ENCODE results near the gene ATP4B. TPM values are rescaled to one million over a fixed set of nuclear protein-coding genes. Genes with fewer than 3 reads are reported as not detected.

Gene ATP4B
- 0.33 TPM for polyA plus RNA-seq (ENCODE audit: insufficient read length)
- long read RNA-seq, donor 1 = 0 reads
- long read RNA-seq, donor 2 = 0 reads
- long read RNA-seq, donor 3 = 0 reads
- long read RNA-seq, donor 4 = 0 reads
- long read RNA-seq, donor 5 = 0 reads
- long read RNA-seq, donor 6 = 0 reads
- long read RNA-seq, donor 7 = 0 reads
- long read RNA-seq, donor 8 = 0 reads

DNA sequence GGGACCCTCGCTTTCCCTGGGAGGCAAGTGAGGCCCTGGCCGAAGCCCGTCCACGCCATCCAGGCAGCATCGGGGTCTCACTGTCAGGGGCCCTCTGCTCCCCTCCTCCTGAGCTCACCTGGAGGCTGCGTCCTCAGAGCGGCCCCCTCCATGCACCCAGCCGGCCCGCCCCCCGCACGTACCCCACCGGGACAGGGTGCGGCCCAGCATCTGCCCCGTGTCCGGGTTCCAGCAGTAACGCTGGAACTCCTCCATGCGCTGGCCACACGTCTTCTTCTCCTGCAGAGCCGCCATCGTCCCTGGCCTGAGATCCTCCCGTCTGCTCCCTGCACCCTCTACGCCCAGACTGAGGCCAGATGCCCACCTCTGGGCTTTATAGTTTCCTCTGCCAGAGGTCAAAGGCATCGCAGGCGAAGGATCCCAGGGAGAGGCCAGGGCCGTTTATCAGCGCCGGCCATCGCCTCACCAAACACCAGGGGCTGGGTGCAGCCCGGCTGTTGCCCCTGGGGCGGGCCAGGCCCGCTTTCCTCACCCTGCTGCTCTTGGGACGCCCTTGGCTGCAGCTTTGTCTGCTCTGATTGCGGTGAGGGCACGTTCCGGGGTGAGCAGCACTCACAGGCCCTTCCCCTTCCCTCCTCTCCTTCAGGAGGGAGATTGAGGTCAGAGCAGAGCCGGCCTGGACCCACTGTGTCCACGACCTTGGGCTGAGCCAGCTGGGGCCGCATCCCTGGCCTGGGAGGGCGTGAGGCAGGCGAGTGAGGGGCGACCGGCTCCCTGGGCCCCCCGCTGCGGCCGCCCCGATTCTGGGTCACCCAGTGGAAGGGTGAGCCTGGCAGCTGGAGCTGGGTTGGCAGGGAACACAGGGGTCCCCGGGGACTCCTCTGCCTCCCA lies at the start of gene ATP4B:
TSS of gene ATP4B (minus strand) at position 348 of the 891 bp plus-strand sequence. CDS start at position 294, 54 bp downstream.
- no peak for DNase-seq

DNA sequence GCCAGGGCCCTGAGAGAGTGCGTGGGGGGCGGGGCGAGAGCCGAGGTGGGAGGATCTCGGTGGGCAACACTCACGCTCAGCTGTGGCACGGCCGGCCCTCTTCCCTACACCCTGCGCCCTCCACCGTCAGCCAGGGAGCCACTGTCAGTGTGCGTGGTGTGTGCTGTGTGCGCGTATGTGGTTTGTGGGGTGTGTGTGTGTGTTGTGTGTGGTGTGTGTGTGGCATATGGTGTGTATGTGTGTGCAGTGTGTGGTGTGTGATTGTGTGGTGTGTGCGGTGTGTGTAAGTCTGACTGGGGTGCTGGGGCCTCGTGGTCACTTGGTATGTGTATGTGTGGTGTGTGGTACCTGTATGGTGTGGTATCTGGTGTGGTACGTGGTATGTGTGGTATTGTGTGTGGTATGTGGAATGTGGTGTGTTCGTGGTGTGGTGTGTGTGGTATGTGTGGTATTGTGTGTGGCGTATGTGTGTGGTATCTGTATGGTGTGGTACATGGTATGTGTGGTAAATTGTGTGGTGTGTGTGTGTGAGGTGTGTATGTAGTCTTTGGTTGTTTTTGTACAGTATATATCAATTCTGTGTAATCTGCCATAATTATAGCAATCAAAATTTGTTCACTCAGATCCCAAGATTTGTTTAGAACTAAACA lies 14.1 kb upstream of the ATP4B start:
- no peak for DNase-seq

DNA sequence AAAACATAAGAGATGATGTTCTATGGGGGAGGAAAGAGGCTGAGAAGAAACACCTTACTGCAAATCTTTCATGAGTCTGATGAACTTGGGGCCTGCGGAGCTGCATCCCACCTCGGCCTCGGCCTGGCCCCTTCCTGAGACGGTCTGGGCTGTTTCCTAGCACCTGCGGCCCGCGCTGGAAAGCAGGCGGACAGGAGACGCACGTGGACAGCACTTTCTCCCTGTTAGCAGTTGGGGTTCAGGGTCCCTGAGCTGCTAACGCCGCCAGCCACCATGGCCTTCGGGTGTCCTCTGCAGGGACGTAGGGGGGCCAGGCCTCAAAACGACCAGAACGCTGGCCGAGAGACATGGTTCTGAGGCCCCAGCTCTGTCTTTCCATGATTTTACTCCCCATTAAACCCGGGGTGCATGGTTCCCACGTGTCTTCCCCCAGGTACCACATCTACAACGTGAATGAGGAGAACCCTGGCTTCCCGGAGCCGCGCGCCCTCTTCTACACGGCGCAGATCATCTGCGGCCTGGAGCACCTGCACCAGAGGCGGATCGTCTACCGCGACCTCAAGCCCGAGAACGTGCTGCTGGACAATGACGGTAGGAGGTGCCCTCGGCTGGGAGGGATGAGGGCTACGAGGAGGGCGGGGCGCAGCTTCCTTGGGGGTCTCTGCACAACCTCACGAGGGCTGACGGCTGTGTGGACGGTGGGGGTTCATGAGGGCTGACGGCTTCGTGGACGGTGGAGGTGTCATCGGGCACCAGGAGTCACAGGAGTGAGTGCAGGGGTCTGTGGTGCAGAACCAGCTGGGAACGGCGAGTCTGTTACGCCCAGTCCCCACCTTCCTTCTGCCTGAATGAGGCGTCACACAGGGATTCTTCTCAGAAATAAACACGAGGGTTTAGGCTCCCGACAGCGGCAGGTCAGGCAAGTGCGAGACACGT lies 13.3 kb upstream of the ATP4B start:
- DNase-seq = no peak

DNA sequence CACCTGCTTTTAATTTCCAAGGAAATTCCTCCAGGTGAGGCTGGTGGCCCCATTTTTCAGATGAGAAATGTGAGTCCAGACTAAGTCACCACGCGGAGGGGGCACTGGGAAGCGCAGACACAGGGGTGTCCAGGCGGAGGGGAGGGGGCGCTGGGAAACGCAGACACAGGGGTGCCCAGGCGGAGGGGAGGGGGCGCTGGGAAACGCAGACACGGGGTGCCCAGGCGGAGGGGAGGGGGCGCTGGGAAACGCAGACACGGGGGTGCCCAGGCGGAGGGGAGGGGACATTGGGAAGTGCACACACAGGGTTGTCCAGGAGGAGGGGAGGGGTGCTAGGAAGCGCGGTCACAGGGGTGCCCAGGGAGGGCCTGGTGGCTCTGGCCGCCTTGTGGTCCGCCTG lies 12.5 kb upstream of the ATP4B start:
- no peak for DNase-seq

- no peak for DNase-seq
Observed at GRCh38 chr13:113669755-113670341, 11.8 kb upstream of the ATP4B start.

DNA sequence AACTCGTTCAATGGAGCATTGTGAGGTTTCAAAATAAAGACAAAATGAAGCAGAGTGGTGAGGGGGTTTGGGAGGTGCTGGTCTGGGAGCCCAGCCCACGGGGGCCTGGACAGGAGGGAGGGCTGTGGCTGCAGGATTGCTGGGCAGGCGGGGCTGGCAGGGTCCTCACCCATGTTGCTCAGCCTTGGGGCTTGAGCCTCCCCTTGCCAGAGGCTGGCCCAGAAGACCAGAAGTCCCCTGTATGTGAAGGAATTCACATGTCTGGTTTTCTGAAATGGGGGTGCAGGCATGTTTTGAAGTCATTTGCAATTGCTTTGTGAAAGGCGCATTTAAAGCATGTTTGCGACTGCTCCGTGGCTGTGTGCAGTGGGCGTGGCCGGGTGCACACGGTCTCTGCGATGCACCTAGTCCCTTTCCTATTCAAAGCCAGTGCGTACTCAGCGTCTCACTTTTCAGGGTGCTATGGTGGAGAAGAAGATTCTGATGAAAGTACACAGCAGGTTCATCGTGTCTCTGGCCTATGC lies 11.3 kb upstream of the ATP4B start:
- DNase-seq = no peak

GRCh38 chr13:113668491-113668971 lies 10.5 kb upstream of the ATP4B start:
- no peak for DNase-seq

- no peak for DNase-seq
Observed at GRCh38 chr13:113667771-113668490, 9.9 kb upstream of the ATP4B start.

GRCh38 chr13:113666951-113667701 lies 9.1 kb upstream of the ATP4B start, which contains the start of gene GRK1:
GRK1 (plus strand) TSS chr13:113667219; CDS start chr13:113667387, 168 bp downstream.
- no peak for DNase-seq

DNA sequence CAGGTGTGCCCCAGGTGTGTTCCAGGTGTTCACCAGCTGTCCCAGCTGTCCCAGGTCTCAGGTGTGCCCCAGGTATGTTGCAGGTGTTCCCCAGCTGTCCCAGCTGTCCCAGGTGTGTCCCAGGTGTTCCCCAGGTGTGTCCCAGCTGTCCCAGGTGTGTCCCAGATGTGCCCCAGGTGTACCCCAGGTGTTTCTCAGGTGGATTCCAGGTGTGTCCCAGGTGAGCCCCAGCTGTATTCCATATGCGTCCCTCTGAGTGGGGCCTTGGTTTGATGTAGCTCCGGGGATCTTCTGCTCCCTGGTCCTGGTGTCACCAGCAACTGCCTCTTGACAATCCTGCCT lies 8.3 kb upstream of the ATP4B start:
- no peak for DNase-seq

- DNase-seq = no peak
Observed at GRCh38 chr13:113665597-113666328, 7.8 kb upstream of the ATP4B start.

DNA sequence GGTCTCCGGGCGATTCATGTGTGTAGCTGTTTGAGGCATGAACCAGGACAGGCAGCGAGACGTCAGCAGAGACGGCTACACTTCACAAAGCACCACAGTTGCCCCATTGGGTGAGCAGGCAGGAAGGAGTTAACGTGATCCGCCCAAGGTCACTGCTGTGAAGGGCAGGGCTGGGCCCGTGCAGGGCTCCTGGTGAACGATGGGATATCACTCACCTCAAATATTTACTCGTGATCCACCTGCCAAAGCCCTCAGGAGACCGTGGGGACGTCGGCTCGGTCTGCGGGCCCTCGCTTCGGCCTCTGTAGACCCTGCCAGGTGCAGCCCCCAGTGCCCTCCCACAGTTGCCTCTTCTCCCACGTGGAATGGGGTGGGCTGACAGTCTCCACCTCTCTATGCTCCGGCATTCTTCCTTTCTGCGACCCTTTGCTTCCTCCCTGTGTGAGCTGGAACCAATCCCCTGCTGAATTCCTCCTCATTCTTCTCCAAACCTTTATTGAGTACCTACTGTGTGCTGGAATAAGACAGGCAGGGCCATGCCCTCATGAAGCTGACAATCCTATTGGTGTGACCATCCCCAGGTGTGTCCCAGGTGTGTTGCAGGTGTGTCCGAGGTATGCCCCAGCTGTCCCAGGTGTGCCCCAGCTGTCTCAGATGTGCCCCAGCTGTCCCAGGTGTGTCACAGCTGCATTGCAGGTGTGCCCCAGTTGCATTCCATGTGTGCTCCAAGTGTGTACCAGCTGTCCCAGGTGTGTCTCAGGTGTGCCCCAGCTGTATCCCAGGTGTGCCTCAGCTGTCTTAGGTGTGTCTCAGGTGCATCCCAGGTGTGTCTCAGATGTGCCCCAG lies 7.0 kb upstream of the ATP4B start:
- DNase-seq = no peak

GRCh38 chr13:113663934-113664333 lies 5.9 kb upstream of the ATP4B start:
- DNase-seq = no peak

DNA sequence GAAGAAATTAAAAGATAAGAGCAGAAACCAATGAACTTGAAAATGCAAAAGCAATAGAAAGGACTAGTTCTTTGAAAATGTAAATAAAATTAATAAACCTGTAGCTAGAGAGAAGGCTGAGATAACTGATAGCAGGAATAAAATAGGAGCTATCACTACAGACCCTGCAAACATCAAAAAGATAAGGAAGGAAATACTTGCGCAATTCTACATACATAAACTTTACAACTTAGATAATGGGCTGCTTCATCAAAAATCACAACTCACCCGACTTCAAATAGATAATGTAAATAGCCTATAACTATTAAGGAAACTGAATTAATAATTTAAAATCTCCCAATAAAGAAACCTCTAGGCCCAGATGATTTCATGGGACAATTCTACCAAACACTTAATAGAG lies 3.5 kb upstream of the ATP4B start:
- no peak for DNase-seq

DNA sequence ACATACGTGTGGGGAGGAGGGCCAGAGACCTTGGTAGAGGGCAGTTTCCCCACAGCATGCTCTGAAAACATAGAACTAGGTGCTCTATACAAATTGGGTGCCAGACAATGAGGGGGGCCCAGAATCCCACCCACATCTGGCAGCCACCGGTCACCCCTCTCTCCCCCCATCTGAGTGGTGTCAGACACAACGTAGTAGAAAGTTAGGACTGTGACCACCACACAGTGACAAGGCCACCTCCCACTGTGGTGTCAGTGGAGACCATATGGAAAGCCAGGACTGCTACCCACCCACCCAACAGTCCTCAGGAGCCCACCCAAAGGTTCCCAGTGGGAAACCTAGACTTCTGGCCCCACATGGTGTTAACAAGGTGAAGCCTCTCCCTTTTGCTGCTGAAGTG lies 2.1 kb upstream of the ATP4B start:
- DNase-seq = no peak

DNA sequence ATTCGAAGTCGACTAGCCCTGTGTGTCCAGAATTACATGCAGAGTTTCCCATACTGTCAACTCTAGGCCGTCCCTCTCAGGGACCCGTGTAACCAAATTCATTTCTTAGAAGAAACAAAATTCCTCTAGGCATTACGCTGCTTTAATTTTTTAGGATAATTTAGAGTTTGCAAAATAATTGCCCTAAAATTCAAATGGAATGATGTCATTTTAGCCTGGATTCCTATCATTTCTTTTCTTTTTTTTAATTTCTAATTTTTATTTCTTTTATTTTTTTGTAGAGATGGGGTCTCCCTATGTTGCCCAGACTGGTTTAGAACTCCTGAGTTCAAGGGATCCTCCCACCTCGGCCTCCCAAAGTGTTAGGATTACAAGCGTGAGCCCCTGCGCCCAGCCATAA lies 1.3 kb upstream of the ATP4B start:
- no peak for DNase-seq

GRCh38 chr13:113658836-113659235 lies 838 bp upstream of the ATP4B start:
- no peak for DNase-seq

Measured in left kidney (tissue), 8 donors.